H9 (cell line): Measurements from ENCODE around the gene PCSK9. TPM values are rescaled to one million over a fixed set of nuclear protein-coding genes. Genes with fewer than 3 reads are reported as not detected.

Experiments used
- total RNA-seq: library from RNA; stranded (reverse); gene quantifications from 2 replicates; pipeline ENCODE4 v1.2.1, GENCODE V29; 2021

PCSK9 gene
- total RNA-seq, 1 experiment from 2014 or later = 75.1 TPM

Other genes with a start within 250 kb of the PCSK9 start
- gene TTC22, start 238.2 kb upstream of the PCSK9 start, total RNA-seq = 0.55 and 0.59 TPM in 2 replicates
- 318 and 340 TPM in 2 replicates for gene DHCR24, start 152.4 kb upstream of the PCSK9 start, total RNA-seq
- 0.61 and 1.0 TPM in 2 replicates for gene TMEM61, start 58.9 kb upstream of the PCSK9 start, total RNA-seq
- 0.17 and 0.35 TPM in 2 replicates for gene BSND, start 40.6 kb upstream of the PCSK9 start, total RNA-seq
- gene USP24, start 175.8 kb downstream of the PCSK9 start, total RNA-seq = 30.8 and 35.3 TPM in 2 replicates